Ishikawa (cell line): ENCODE measurements around the gene IGFBP7.

ENCODE experiments used
- CEBPB ChIP-seq: IDR thresholded peaks from 2 replicates; pipeline ENCODE4 v1.6.1; 2012
- CREB1 ChIP-seq: IDR thresholded peaks from 2 replicates; pipeline ENCODE4 v1.6.1; 2012; ENCODE audit warnings: low read depth
- EGR1 ChIP-seq: IDR thresholded peaks from 2 replicates; pipeline ENCODE4 v1.6.1; 2012
- EP300 ChIP-seq: IDR thresholded peaks from 2 replicates; pipeline ENCODE4 v1.6.1; 2012; ENCODE audit warnings: borderline replicate concordance
- FOXM1 ChIP-seq: IDR thresholded peaks from 2 replicates; pipeline ENCODE4 v1.6.1; 2012; ENCODE audit warnings: low read depth, borderline replicate concordance
- NFIC ChIP-seq: IDR thresholded peaks from 2 replicates; pipeline ENCODE4 v1.6.1; 2012
- RAD21 ChIP-seq: IDR thresholded peaks from 2 replicates; pipeline ENCODE4 v1.6.1; 2012; ENCODE audit warnings: low read depth
- TAF1 ChIP-seq: IDR thresholded peaks from 2 replicates; pipeline ENCODE4 v1.6.1; 2012; ENCODE audit warnings: low read depth, mild to moderate bottlenecking
- TCF12 ChIP-seq: IDR thresholded peaks from 2 replicates; pipeline ENCODE4 v1.6.1; 2012; ENCODE audit warnings: low read depth
- TEAD4 ChIP-seq: IDR thresholded peaks from 2 replicates; pipeline ENCODE4 v1.6.1; 2012
- YY1 ChIP-seq: IDR thresholded peaks from 2 replicates; pipeline ENCODE4 v1.6.1; 2012; ENCODE audit warnings: low read depth
- ZBTB7A ChIP-seq: IDR thresholded peaks from 2 replicates; pipeline ENCODE4 v1.6.1; 2012; ENCODE audit warnings: low read depth
- TF ChIP-seq, protein P1 (sequence below): IDR thresholded peaks from 2 replicates; pipeline ENCODE4 v1.6.1; 2012
- TF ChIP-seq, protein P2 (sequence below): IDR thresholded peaks from 2 replicates; pipeline ENCODE4 v1.6.1; 2012
- TF ChIP-seq, protein P3 (sequence below): IDR thresholded peaks from 2 replicates; pipeline ENCODE4 v1.6.1; 2012; ENCODE audit warnings: low read depth, mild to moderate bottlenecking

IGFBP7 gene

DNA sequence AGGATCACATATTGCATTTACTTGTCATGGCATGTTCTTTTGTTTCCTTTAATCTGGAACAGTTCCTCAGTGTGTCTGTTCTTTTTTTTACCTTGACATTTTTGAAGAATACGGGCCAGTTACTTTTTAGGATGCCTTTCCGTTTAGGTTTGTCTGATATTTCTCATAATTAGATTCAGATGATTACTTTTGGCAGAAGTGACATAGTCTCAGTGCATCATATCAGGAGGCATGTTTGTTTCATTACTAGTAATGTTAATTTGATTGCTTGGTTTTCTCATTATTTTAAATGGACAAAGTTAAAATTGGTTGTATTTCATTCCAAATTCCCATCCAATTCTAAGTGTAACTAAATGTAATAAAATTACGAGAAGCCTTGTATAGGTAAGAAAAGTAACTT, 123.2 kb downstream of the IGFBP7 start:
- no peak for TF ChIP-seq ZBTB7A
- TF ChIP-seq, protein P1, sequence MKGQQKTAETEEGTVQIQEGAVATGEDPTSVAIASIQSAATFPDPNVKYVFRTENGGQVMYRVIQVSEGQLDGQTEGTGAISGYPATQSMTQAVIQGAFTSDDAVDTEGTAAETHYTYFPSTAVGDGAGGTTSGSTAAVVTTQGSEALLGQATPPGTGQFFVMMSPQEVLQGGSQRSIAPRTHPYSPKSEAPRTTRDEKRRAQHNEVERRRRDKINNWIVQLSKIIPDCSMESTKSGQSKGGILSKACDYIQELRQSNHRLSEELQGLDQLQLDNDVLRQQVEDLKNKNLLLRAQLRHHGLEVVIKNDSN: no peak
- TF ChIP-seq EP300: no peak
- TF ChIP-seq EGR1: no peak
- no peak for TF ChIP-seq TAF1
- no peak for TF ChIP-seq RAD21
- TF ChIP-seq, protein P2, sequence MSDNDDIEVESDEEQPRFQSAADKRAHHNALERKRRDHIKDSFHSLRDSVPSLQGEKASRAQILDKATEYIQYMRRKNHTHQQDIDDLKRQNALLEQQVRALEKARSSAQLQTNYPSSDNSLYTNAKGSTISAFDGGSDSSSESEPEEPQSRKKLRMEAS: no peak
- TF ChIP-seq CREB1: no peak
- TF ChIP-seq, protein P3, sequence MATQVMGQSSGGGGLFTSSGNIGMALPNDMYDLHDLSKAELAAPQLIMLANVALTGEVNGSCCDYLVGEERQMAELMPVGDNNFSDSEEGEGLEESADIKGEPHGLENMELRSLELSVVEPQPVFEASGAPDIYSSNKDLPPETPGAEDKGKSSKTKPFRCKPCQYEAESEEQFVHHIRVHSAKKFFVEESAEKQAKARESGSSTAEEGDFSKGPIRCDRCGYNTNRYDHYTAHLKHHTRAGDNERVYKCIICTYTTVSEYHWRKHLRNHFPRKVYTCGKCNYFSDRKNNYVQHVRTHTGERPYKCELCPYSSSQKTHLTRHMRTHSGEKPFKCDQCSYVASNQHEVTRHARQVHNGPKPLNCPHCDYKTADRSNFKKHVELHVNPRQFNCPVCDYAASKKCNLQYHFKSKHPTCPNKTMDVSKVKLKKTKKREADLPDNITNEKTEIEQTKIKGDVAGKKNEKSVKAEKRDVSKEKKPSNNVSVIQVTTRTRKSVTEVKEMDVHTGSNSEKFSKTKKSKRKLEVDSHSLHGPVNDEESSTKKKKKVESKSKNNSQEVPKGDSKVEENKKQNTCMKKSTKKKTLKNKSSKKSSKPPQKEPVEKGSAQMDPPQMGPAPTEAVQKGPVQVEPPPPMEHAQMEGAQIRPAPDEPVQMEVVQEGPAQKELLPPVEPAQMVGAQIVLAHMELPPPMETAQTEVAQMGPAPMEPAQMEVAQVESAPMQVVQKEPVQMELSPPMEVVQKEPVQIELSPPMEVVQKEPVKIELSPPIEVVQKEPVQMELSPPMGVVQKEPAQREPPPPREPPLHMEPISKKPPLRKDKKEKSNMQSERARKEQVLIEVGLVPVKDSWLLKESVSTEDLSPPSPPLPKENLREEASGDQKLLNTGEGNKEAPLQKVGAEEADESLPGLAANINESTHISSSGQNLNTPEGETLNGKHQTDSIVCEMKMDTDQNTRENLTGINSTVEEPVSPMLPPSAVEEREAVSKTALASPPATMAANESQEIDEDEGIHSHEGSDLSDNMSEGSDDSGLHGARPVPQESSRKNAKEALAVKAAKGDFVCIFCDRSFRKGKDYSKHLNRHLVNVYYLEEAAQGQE: no peak
- TF ChIP-seq TCF12: no peak
- no peak for TF ChIP-seq YY1
- TF ChIP-seq CEBPB: no peak
- TF ChIP-seq TEAD4: no peak
- no peak for TF ChIP-seq FOXM1

DNA sequence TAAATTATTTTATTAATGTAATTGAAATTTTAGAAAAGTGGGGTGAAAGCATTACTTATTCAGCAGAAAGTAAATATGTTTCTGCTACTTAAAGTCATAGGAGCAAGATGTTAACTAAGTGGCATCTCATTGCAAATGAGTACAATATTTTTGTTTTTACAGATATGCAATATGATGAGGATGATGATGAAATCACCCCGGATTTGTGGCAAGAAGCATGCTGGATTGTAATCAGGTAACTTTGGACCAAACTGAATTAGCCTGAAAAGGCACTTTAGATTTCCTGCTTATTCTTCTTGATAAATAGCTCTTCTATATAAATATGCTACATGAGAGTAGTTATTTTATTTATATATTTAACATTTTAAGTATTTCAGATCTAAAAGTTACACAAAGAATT, 124.0 kb downstream of the IGFBP7 start:
- TF ChIP-seq YY1 (no peak), TEAD4 (no peak), FOXM1 (no peak), TAF1 (no peak), TCF12 (no peak), NFIC (no peak), CEBPB (no peak)

DNA sequence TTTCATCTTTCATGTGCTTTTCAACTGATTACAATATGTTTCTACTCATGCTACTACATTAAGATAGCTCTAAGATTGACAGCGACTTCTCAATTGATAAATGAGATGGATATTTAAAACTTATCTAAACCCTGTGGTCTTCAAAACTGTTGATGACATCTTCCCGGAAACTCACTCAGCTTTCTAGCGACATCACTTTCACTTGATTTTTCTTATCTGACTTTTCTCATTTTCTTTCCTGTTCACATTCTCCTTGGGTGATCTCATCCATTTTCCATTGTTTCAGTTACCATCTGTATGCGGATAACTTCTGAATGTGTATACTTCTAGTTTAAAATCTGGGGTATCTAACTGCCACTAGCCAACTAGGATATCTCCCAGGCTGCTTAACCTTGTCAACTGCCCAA, 128.4 kb downstream of the IGFBP7 start:
- no peak for TF ChIP-seq TEAD4
- TF ChIP-seq TAF1: no peak
- TF ChIP-seq, protein P1: no peak
- TF ChIP-seq FOXM1: no peak
- no peak for TF ChIP-seq CEBPB
- TF ChIP-seq TCF12: no peak
- no peak for TF ChIP-seq ZBTB7A
- TF ChIP-seq YY1: no peak
- TF ChIP-seq, protein P3: no peak
- TF ChIP-seq, protein P2: no peak
- TF ChIP-seq RAD21: no peak
- TF ChIP-seq NFIC: no peak
- TF ChIP-seq EGR1: no peak
- no peak for TF ChIP-seq EP300
- TF ChIP-seq CREB1: no peak
